ENCODE data around the gene PRKCG.

DNA sequence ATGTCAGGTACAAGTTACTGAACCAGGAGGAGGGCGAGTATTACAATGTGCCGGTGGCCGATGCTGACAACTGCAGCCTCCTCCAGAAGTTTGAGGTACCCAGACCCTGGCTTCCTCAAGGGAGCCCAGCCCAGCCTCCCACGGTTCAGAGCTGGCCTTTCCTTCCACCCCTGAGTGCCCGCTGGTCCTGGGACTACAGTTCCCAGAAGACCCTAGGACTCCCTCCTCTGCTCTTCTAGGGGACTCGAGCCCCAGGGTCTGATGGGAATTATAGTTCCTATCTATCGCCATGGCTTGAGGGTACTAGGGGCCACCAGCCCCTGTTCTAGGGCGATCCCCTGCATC lies 11.0 kb downstream of the PRKCG start:
- TF ChIP-seq EZH2phosphoT487 (IDR thresholded peaks at IDR 0.05; ENCODE audit: insufficient read depth, low read depth) (no peak), EZH2 (IDR thresholded peaks at IDR 0.05; ENCODE audit: insufficient read depth, poor library complexity, severe bottlenecking) (no peak)

Data from GM23248 (cell line).